IMR-90 (cell line): Measurements from ENCODE around the gene SUPV3L1. TPM values are rescaled to one million over a fixed set of nuclear protein-coding genes. Genes with fewer than 3 reads are reported as not detected.

ENCODE experiments used
- ATAC-seq: fragments of 200-7000 bp; cut with Tn5 transposase; 2 replicates; pipeline ENCODE4 v1.9.1; 2020; ENCODE audit warnings: low read depth, mild to moderate bottlenecking, moderate library complexity
- BruUV-seq: library from RNA; stranded (reverse); fragments of 400-500 nt; replicated peaks from 2 replicates; lab custom pipeline; 2021; lab: Mats Ljungman, UMichigan
- CTCF ChIA-PET: fragments of 300-600 bp; formaldehyde crosslinking; extraction: SDS; loops from one replicate; lab custom pipeline; 2021; ENCODE audit warnings: antibody characterized with exemption; lab: Yijun Ruan, JAX
- POLR2A ChIA-PET: fragments of 300-600 bp; sonication (Branson Sonifier 250); formaldehyde crosslinking; loops from one replicate; lab custom pipeline; 2022; ENCODE audit warnings: antibody characterized with exemption; ENCODE audit not compliant: unreplicated experiment; lab: Charles Lee
- DNase-seq: peaks from one replicate; pipeline ENCODE4 v3.0.0; 2013
- H2AFZ ChIP-seq: replicated peaks from 2 replicates; pipeline ENCODE3; 2013; ENCODE audit warnings: low read length, mild to moderate bottlenecking; ENCODE audit not compliant: poor library complexity
- H2AK5ac ChIP-seq: 2 replicates; pipeline ENCODE4 v1.6.1; 2013; ENCODE audit warnings: low read depth, low read length, inconsistent platforms
- H2AK9ac ChIP-seq: replicated peaks from 2 replicates; pipeline ENCODE3; 2013; ENCODE audit warnings: mild to moderate bottlenecking, low read depth, low read length, moderate library complexity; ENCODE audit not compliant: poor library complexity
- H2BK120ac ChIP-seq: 2 replicates; pipeline ENCODE4 v1.6.1; 2013; ENCODE audit warnings: low read depth, low read length, inconsistent platforms
- H2BK15ac ChIP-seq: 3 replicates; pipeline ENCODE4 v1.6.1; 2013; ENCODE audit warnings: low read depth, low read length, inconsistent platforms
- H2BK20ac ChIP-seq: 2 replicates; pipeline ENCODE4 v1.6.1; 2013; ENCODE audit warnings: low read depth, mild to moderate bottlenecking, inconsistent platforms, low read length, moderate library complexity
- H2BK5ac ChIP-seq: 2 replicates; pipeline ENCODE4 v1.6.1; 2013; ENCODE audit warnings: mild to moderate bottlenecking, low read depth, low read length, inconsistent platforms; ENCODE audit not compliant: poor library complexity, severe bottlenecking
- H3K14ac ChIP-seq: replicated peaks from 2 replicates; pipeline ENCODE4 v1.6.1; 2013; ENCODE audit warnings: low read depth, low read length, inconsistent platforms
- H3K18ac ChIP-seq: 2 replicates; pipeline ENCODE4 v1.6.1; 2013; ENCODE audit warnings: low read depth, low read length, control low read depth
- H3K23ac ChIP-seq: 2 replicates; pipeline ENCODE4 v1.6.1; 2013; ENCODE audit warnings: low read depth, low read length, inconsistent platforms
- H3K27ac ChIP-seq: 2 replicates; pipeline ENCODE4 v1.5.1; 2013; ENCODE audit warnings: mild to moderate bottlenecking, control low read depth, low read length; ENCODE audit not compliant: insufficient read depth
- H3K27me3 ChIP-seq: 2 replicates; pipeline ENCODE4 v1.6.1; 2013; ENCODE audit warnings: low read length; ENCODE audit not compliant: control insufficient read depth, insufficient read depth
- H3K36me3 ChIP-seq: 2 replicates; pipeline ENCODE4 v1.6.1; 2013; ENCODE audit warnings: low read length, mixed read lengths; ENCODE audit not compliant: control insufficient read depth, insufficient read depth
- H3K4ac ChIP-seq: 2 replicates; pipeline ENCODE4 v1.6.1; 2013; ENCODE audit warnings: low read depth, low read length, inconsistent platforms
- H3K4me1 ChIP-seq: 2 replicates; pipeline ENCODE4 v1.6.1; 2013; ENCODE audit warnings: low read length, mixed read lengths; ENCODE audit not compliant: control insufficient read depth, insufficient read depth
- H3K4me2 ChIP-seq: 2 replicates; pipeline ENCODE4 v1.6.1; 2013; ENCODE audit warnings: low read depth, mild to moderate bottlenecking, control low read depth, low read length, moderate library complexity
- H3K4me3 ChIP-seq: 2 replicates; pipeline ENCODE4 v1.5.1; 2013; ENCODE audit warnings: low read depth, mild to moderate bottlenecking, control low read depth, low read length, moderate library complexity; ENCODE audit not compliant: insufficient read depth
- H3K56ac ChIP-seq: 2 replicates; pipeline ENCODE4 v1.6.1; 2013; ENCODE audit warnings: low read length, inconsistent platforms; ENCODE audit not compliant: insufficient read depth; ENCODE audit errors: extremely low read depth
- H3K79me1 ChIP-seq, 2 experiments: 2 replicates each; pipeline ENCODE4 v1.6.1; 2013; ENCODE audit warnings: low read length in 2 of 2, inconsistent platforms in 1 of 2, low read depth in 1 of 2
- H3K9ac ChIP-seq: 2 replicates; pipeline ENCODE4 v1.6.1; 2013; ENCODE audit warnings: low read depth, low read length, control low read depth
- H3K9me1 ChIP-seq: 2 replicates; pipeline ENCODE4 v1.6.1; 2013; ENCODE audit warnings: low read length, inconsistent platforms; ENCODE audit not compliant: insufficient read depth
- H3K9me3 ChIP-seq: 2 replicates; pipeline ENCODE4 v1.6.1; 2013; ENCODE audit warnings: low read length; ENCODE audit not compliant: control insufficient read depth, insufficient read depth
- H4K20me1 ChIP-seq: 2 replicates; pipeline ENCODE4 v1.6.1; 2013; ENCODE audit warnings: low read length, inconsistent platforms; ENCODE audit not compliant: insufficient read depth
- H4K5ac ChIP-seq: 2 replicates; pipeline ENCODE4 v1.6.1; 2013; ENCODE audit warnings: mild to moderate bottlenecking, low read depth, low read length, control low read depth
- H4K8ac ChIP-seq, 2 experiments: 2 replicates each; pipeline ENCODE4 v1.6.1; 2013; ENCODE audit warnings: low read depth in 2 of 2, low read length in 2 of 2, control low read depth in 1 of 2, inconsistent platforms in 1 of 2
- H4K91ac ChIP-seq: 2 replicates; pipeline ENCODE4 v1.6.1; 2013; ENCODE audit warnings: low read depth, low read length, inconsistent platforms; ENCODE audit not compliant: insufficient read depth
- MAFK ChIP-seq: IDR thresholded peaks from 2 replicates; pipeline ENCODE4 v1.6.1; 2012; ENCODE audit warnings: low read depth, low read length, improper control_type of control experiment
- MAZ ChIP-seq: IDR thresholded peaks from 2 replicates; pipeline ENCODE4 v1.6.1; 2012; ENCODE audit warnings: low read depth, mild to moderate bottlenecking, low read length, improper control_type of control experiment, moderate library complexity, borderline replicate concordance
- MXI1 ChIP-seq: IDR thresholded peaks from 2 replicates; pipeline ENCODE4 v1.6.1; 2012; ENCODE audit warnings: low read depth, mild to moderate bottlenecking, low read length, moderate library complexity, borderline replicate concordance
- NFE2L2 ChIP-seq: fragments of 150-350 bp; IDR thresholded peaks from 2 replicates; pipeline ENCODE4 v1.6.1; 2016; ENCODE audit warnings: low read depth, mild to moderate bottlenecking, low read length
- POLR2A ChIP-seq: IDR thresholded peaks from 2 replicates; pipeline ENCODE4 v1.6.1; 2012; ENCODE audit warnings: mild to moderate bottlenecking, low read depth, low read length
- SMC3 ChIP-seq: fragments of 150-350 bp; IDR thresholded peaks from 2 replicates; pipeline ENCODE4 v1.6.1; 2016; ENCODE audit warnings: low read depth, mild to moderate bottlenecking, antibody characterized with exemption, low read length, moderate library complexity
- WGBS, 2 experiments: methylation state at CpG; one replicate each; pipeline versions ENCODE4 v1.1.5 to v1.1.7; 2013; ENCODE audit warnings: missing lambda C conversion rate in 2 of 2; ENCODE audit not compliant: insufficient read length in 1 of 2; ENCODE audit errors: extremely low coverage in 2 of 2; 5-methylcytosine and 5-hydroxymethylcytosine counted together
- dilution Hi-C: fragments of 300-500 bp; cut with HindIII; formaldehyde crosslinking; loops from one replicate; pipeline ENCODE4 v1.14.3; 2018; ENCODE audit warnings: low sequenced_read_pairs; ENCODE audit not compliant: unreplicated experiment
- in situ Hi-C: fragments of 300-500 bp; cut with MboI; formaldehyde crosslinking; loops from 3 replicates; pipeline ENCODE4 v1.14.3; 2019; ENCODE audit warnings: low sequenced_read_pairs, inconsistent platforms, mixed read lengths
- intact Hi-C: fragments of 100-400 bp; cut with micrococcal nuclease; formaldehyde crosslinking; loops from 2 replicates; pipeline ENCODE4 v1.10.0; 2022
- polyA plus RNA-seq, 3 experiments: library from polyadenylated mRNA; depleted of rRNA; stranded (reverse); fragments of >200 nt; gene quantifications; 2 replicates each; pipeline ENCODE4 v1.2.3, GENCODE V29; 2012; ENCODE audit warnings: low replicate concordance in 1 of 3
- total RNA-seq: library from RNA; depleted of rRNA; stranded (reverse); fragments of >200 nt; gene quantifications from 2 replicates; pipeline ENCODE4 v1.2.3, GENCODE V29; 2012
- TF ChIP-seq, protein P1 (sequence below): fragments of 150-350 bp; IDR thresholded peaks from 2 replicates; pipeline ENCODE4 v1.6.1; 2016; ENCODE audit warnings: low read depth, mild to moderate bottlenecking, low read length, moderate library complexity, borderline replicate concordance
- TF ChIP-seq, protein P2 (sequence below): fragments of 150-350 bp; IDR thresholded peaks from 2 replicates; pipeline ENCODE4 v1.6.1; 2017; ENCODE audit warnings: mild to moderate bottlenecking, antibody characterized with exemption, low read length, low read depth

SUPV3L1 gene
- total and polyA plus RNA-seq, 2 of the 4 experiments (the other 2 are of a cell fraction), result 24.4 to 26.5 TPM

DNA sequence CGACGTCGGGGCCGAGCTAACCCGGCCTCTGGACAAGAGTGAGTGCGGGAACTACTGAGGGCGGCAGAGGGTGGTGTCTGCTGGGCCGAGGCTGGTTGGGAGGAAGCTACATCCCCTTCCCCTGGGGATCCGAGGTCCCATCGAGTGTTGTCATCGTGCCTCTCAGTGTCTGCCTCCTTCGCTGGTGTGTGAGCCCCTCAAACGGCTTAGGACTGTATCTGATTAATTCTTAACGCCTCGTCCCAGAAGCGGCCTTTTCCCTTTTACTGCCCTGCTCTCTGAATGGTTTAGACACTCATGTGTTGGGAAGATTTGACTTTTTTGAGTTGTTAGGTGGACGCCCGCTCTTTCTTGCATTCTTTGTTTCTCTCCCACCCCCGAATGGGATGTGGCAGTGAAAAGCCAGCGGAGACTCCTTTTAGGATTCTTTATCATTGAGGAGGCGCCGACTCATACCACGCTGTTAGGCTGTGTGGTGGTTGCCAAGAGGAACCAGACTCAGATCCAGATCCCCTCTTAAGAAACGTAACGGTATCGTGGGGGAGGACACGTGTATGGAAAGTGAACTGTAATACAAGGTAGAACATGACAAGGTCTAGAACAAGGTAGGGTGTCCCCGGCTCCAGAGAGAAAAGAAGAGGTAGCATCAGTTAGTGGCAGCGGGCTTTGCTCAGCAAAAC lies 631 bp downstream of the SUPV3L1 start:
- H2AK9ac ChIP-seq, result peak overlapping the region; percentile 97
- dilution Hi-C loops, result no loop called here
- H3K27me3 ChIP-seq, result no peaks in the 10 kb centered on the region
- no peak overlapping the region for H2BK20ac ChIP-seq
- 0 out of 2 replicates have a peak overlapping the region, but pooled peaks have one; percentile 0 for H3K14ac ChIP-seq
- peak overlapping the region; percentile 52 for H2BK5ac ChIP-seq
- H3K4me2 ChIP-seq, result peak overlapping the region; percentile 99
- ChIA-PET CTCF (no interaction called here), POLR2A (no interaction called here)
- peak overlapping the region; percentile 98 for H2AFZ ChIP-seq
- intact Hi-C loops, result loop anchor here (1.0 kb wide), 1 partner anchor 176 kb away; no protein-coding TSS in a partner anchor
- no peak overlapping the region for H2BK15ac ChIP-seq
- no peak for ATAC-seq
- peak overlapping the region; percentile 18; the same call in 1 of the 2 replicates for H4K91ac ChIP-seq
- H3K27ac ChIP-seq, result peak overlapping the region; percentile 66
- peak; percentile 32 for DNase-seq
- H3K36me3 ChIP-seq, result peaks cover 3% of the 10 kb centered on the region; the same call in 1 of the 2 replicates
- H3K9ac ChIP-seq, result peak overlapping the region; percentile 93
- H4K5ac ChIP-seq, result peak overlapping the region; percentile 49
- H4K20me1 ChIP-seq, result no peaks in the 10 kb centered on the region
- H3K9me3 ChIP-seq, result no peaks in the 10 kb centered on the region
- peak overlapping the region; percentile 57 for H3K56ac ChIP-seq
- H3K4me1 ChIP-seq, result peaks cover 2% of the 10 kb centered on the region; the same call in 1 of the 2 replicates
- peak overlapping the region; percentile 13; the same call in 1 of the 2 replicates for H3K23ac ChIP-seq
- H3K79me1 ChIP-seq, result peaks cover 5 to 35% of the 10 kb centered on the region in 2 experiments
- no TSS peak for BruUV-seq
- no peak overlapping the region for H3K18ac ChIP-seq
- H3K9me1 ChIP-seq, result peaks cover 4% of the 10 kb centered on the region
- TF ChIP-seq, protein P1, sequence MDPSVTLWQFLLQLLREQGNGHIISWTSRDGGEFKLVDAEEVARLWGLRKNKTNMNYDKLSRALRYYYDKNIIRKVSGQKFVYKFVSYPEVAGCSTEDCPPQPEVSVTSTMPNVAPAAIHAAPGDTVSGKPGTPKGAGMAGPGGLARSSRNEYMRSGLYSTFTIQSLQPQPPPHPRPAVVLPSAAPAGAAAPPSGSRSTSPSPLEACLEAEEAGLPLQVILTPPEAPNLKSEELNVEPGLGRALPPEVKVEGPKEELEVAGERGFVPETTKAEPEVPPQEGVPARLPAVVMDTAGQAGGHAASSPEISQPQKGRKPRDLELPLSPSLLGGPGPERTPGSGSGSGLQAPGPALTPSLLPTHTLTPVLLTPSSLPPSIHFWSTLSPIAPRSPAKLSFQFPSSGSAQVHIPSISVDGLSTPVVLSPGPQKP, result no peak
- no peak for TF ChIP-seq MAZ
- TF ChIP-seq SMC3, result no peak
- TF ChIP-seq NFE2L2, result no peak
- peak; percentile 19; the same call in 1 of the 2 replicates for TF ChIP-seq MXI1
- TF ChIP-seq, protein P2, sequence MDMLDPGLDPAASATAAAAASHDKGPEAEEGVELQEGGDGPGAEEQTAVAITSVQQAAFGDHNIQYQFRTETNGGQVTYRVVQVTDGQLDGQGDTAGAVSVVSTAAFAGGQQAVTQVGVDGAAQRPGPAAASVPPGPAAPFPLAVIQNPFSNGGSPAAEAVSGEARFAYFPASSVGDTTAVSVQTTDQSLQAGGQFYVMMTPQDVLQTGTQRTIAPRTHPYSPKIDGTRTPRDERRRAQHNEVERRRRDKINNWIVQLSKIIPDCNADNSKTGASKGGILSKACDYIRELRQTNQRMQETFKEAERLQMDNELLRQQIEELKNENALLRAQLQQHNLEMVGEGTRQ, result no peak
- TF ChIP-seq MAFK, result no peak
- TF ChIP-seq POLR2A, result peak; percentile 59
- in situ Hi-C loops, result no loop called here
- H4K8ac ChIP-seq, result peak overlapping the region; percentile 37 to 86
- H2AK5ac ChIP-seq, result peak overlapping the region; percentile 92
- 11% methylated on average over 5 of the region's 29 CpGs; no CpG with 5 or more reads in 1 of the 2 experiments for WGBS, 2 experiments
- H2BK120ac ChIP-seq, result no peak overlapping the region
- H3K4me3 ChIP-seq, result peak overlapping the region; percentile 76
- peak overlapping the region; percentile 59; the same call in 1 of the 2 replicates for H3K4ac ChIP-seq
